ENCODE data around the gene DGKE.

- TF ChIP-seq POLR2AphosphoS5 (IDR thresholded peaks at IDR 0.05; ENCODE audit: low read depth, low read length) (no peak), REST (IDR thresholded peaks at IDR 0.05; ENCODE audit: insufficient read depth in 1 of 2, low read depth in 2 of 2, low read length in 2 of 2) (no peak), SIN3A (IDR thresholded peaks at IDR 0.05; ENCODE audit: borderline replicate concordance, insufficient read depth, low read length) (no peak), FOXP2 (optimal IDR thresholded peaks at IDR 0.05; ENCODE audit: borderline replicate concordance, extremely low read depth, extremely low read length, insufficient read depth) (no peak)
These were observed 15.2 kb downstream of the DGKE start for GRCh38 chr17:56849131-56849530.
